Endothelial cell (in vitro differentiated cells): ENCODE data around the gene MST1. TPM values are rescaled to one million over a fixed set of nuclear protein-coding genes. Genes with fewer than 3 reads are reported as not detected.
"Not testable (repeated sequence)": the region's sequence is repeated elsewhere in the genome, so short reads cannot be mapped to it uniquely, and the experiment has no call there.

Experiments used
- DNase-seq: peaks from one replicate; pipeline ENCODE4 v3.0.0; 2021; ENCODE audit warnings: low spot score
- H3K27ac Mint-ChIP-seq: one replicate; pipeline ENCODE4 v1.8.0; 2021; ENCODE audit warnings: mixed read lengths, inconsistent platforms; ENCODE audit not compliant: unreplicated experiment
- H3K27me3 Mint-ChIP-seq: one replicate; pipeline ENCODE4 v1.8.0; 2021; ENCODE audit warnings: mild to moderate bottlenecking, moderate library complexity, mixed read lengths, inconsistent platforms; ENCODE audit not compliant: unreplicated experiment
- H3K36me3 Mint-ChIP-seq: one replicate; pipeline ENCODE4 v1.8.0; 2021; ENCODE audit warnings: mild to moderate bottlenecking, low read depth, mixed read lengths, inconsistent platforms; ENCODE audit not compliant: unreplicated experiment
- H3K4me1 Mint-ChIP-seq: one replicate; pipeline ENCODE4 v1.8.0; 2021; ENCODE audit warnings: mild to moderate bottlenecking, mixed read lengths, inconsistent platforms; ENCODE audit not compliant: unreplicated experiment
- H3K4me3 Mint-ChIP-seq: one replicate; pipeline ENCODE4 v1.8.0; 2021; ENCODE audit warnings: mild to moderate bottlenecking, mixed read lengths, inconsistent platforms; ENCODE audit not compliant: unreplicated experiment
- H3K9me3 Mint-ChIP-seq: one replicate; pipeline ENCODE4 v1.8.0; 2021; ENCODE audit warnings: mixed read lengths, inconsistent platforms; ENCODE audit not compliant: unreplicated experiment
- CTCF ChIP-seq: fragments of 200-600 bp; sonication (generic); IDR thresholded peaks from one replicate; pipeline ENCODE4 v1.5.0; 2021; ENCODE audit warnings: antibody characterized with exemption; ENCODE audit not compliant: unreplicated experiment
- total RNA-seq: library from RNA; stranded (reverse); fragmentation: NEBNext Ultra II Directional; extraction: Animal tissue kit (Norgen Biotek cat#: 25700); gene quantifications from one replicate; pipeline ENCODE4 v1.2.1, GENCODE V29; 2021; ENCODE audit not compliant: unreplicated experiment

MST1 gene
- total RNA-seq, 1 donor from 2014 or later = 22.0 TPM

GRCh38 chr3:49685846-49686245 is 3.4 kb downstream of the MST1 start:
- H3K36me3 Mint-ChIP-seq, H3K9me3 Mint-ChIP-seq: not testable (repeated sequence)

DNA sequence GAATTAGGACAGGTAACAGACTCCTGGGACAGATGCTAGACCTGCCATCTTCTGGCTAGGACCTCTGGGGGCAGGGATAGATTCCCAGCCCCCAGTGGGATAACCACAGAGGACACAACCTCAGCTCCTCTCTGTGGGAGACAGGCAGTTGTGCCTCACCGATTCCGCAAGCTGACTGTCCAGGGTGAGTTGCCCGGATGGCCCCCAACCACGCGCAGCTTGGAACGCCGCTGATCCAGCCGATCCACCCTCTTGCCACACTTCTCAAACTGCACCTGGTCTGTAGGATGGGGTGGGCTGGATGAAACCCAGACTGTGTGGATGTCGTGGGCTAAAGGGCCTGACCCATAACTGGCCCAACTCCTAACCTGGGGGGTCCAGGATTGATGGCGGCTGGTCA is 4.2 kb downstream of the MST1 start:
- not testable (repeated sequence) for H3K4me1 Mint-ChIP-seq, H3K27me3 Mint-ChIP-seq, DNase-seq, H3K36me3 Mint-ChIP-seq, H3K9me3 Mint-ChIP-seq, H3K27ac Mint-ChIP-seq
- H3K4me3 Mint-ChIP-seq = peak overlapping the region; percentile 56

More at GRCh38 chr3:49685846-49686245, 3.4 kb downstream of the MST1 start:
- H3K4me3 Mint-ChIP-seq, DNase-seq, H3K27me3 Mint-ChIP-seq, H3K27ac Mint-ChIP-seq: not testable (repeated sequence)
- peaks cover 12% of the 10 kb centered on the region for H3K4me1 Mint-ChIP-seq

- H3K9me3 Mint-ChIP-seq, H3K4me1 Mint-ChIP-seq, H3K27ac Mint-ChIP-seq, H3K27me3 Mint-ChIP-seq, H3K36me3 Mint-ChIP-seq, DNase-seq, H3K4me3 Mint-ChIP-seq: not testable (repeated sequence)
Measured at GRCh38 chr3:49684453-49684852, 4.8 kb downstream of the MST1 start.

DNA sequence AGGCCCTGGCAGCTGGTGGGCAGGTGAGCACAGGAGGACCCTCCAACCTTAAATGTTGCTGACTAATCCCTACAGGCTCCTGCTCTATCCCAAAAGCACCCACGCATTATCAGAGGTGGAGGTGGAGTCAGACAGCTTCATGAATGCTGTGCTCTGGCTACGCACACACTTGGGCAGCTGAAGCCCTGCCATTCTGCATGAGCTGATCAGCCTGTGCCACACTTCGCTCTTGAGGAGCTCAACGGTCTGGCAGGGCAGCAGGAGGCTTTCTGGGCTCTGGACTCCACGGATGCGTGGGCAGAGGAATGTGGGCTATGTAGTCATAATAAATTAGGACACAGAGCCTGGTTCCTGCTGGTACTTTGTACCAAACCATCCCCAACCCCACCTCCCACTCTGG is 6.1 kb downstream of the MST1 start:
- Mint-ChIP-seq H3K27me3 (peaks cover 6% of the 10 kb centered on the region), H3K9me3 (no peaks in the 10 kb centered on the region), H3K4me1 (no peaks in the 10 kb centered on the region), H3K36me3 (peaks cover 8% of the 10 kb centered on the region), H3K27ac (no peak overlapping the region), H3K4me3 (no peak overlapping the region)
- DNase-seq = no peak
- TF ChIP-seq CTCF = no peak

GRCh38 chr3:49681543-49681942 is 7.7 kb downstream of the MST1 start:
- H3K27ac Mint-ChIP-seq = no peak overlapping the region
- peaks cover 7% of the 10 kb centered on the region for H3K27me3 Mint-ChIP-seq
- no peaks in the 10 kb centered on the region for H3K4me1 Mint-ChIP-seq
- no peak overlapping the region for H3K4me3 Mint-ChIP-seq
- no peaks in the 10 kb centered on the region for H3K9me3 Mint-ChIP-seq
- no peak for DNase-seq
- peaks cover 9% of the 10 kb centered on the region for H3K36me3 Mint-ChIP-seq
- no peak for TF ChIP-seq CTCF

DNA sequence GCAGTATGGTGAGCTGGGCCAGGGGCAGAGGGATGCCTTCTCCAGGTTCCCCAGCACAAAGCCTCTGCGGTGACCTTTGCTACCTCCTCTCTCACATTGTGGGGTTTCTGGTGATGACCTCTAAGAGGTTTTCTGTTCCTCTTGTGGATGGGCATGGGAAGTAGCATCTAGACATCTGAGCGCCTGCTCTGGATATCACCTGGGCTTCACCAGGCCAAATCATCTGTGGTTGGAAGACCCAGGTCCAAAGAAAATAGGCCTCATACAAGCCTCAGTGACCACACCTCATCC is 8.1 kb downstream of the MST1 start:
- Mint-ChIP-seq H3K27ac (no peak overlapping the region), H3K4me1 (no peaks in the 10 kb centered on the region), H3K27me3 (peaks cover 9% of the 10 kb centered on the region), H3K36me3 (peaks cover 11% of the 10 kb centered on the region), H3K9me3 (no peaks in the 10 kb centered on the region), H3K4me3 (no peak overlapping the region)
- no peak for DNase-seq
- no peak for TF ChIP-seq CTCF
